HepG2 (cell line): ENCODE data around the gene SPATA21. TPM values are rescaled to one million over a fixed set of nuclear protein-coding genes. Genes with fewer than 3 reads are reported as not detected.

ENCODE experiments used
- CEBPZ ChIP-seq: IDR thresholded peaks from 2 replicates; pipeline ENCODE4 v1.6.1; 2012; ENCODE audit warnings: low read length, improper control_type of control experiment
- DZIP1 ChIP-seq: sonication (generic); formaldehyde crosslinking; IDR thresholded peaks from 2 replicates; pipeline ENCODE4 v1.5.0; 2020; ENCODE audit warnings: mild to moderate bottlenecking, missing genetic modification reagents
- FIP1L1 ChIP-seq: fragments of 200-400 bp; formaldehyde crosslinking; IDR thresholded peaks from 2 replicates; pipeline ENCODE4 v1.6.1; 2018; ENCODE audit warnings: low read depth, mild to moderate bottlenecking, low read length, moderate library complexity, borderline replicate concordance; ENCODE audit not compliant: insufficient read depth
- PAX8 ChIP-seq: sonication (generic); formaldehyde crosslinking; IDR thresholded peaks from 2 replicates; pipeline ENCODE4 v1.8.0; 2022; ENCODE audit warnings: mild to moderate bottlenecking, missing genetic modification reagents, borderline replicate concordance
- SKIL ChIP-seq: sonication (generic); formaldehyde crosslinking; IDR thresholded peaks from 2 replicates; pipeline ENCODE4 v1.8.0; 2022; ENCODE audit warnings: missing genetic modification reagents, mild to moderate bottlenecking, moderate library complexity, borderline replicate concordance
- SOX13 ChIP-seq, 3 experiments: fragments of 450-650 bp in 1 of 3; sonication (generic) in 1 of 3; formaldehyde crosslinking in 1 of 3; IDR thresholded peaks in 2 of 3; conservative IDR thresholded peaks in 1 of 3; 2 replicates each; pipeline versions ENCODE4 v1.5.0 to v1.6.1; 2016 to 2020; ENCODE audit warnings: antibody characterized with exemption in 1 of 3, mild to moderate bottlenecking in 1 of 3, missing compliant biosample characterization in 1 of 3, missing genetic modification reagents in 1 of 3, moderate library complexity in 1 of 3
- ZNF18 ChIP-seq: sonication (generic); formaldehyde crosslinking; IDR thresholded peaks from 2 replicates; pipeline ENCODE4 v1.8.0; 2022; ENCODE audit warnings: mild to moderate bottlenecking, missing genetic modification reagents; ENCODE audit not compliant: insufficient replicate concordance
- ZNF543 ChIP-seq: sonication (generic); formaldehyde crosslinking; IDR thresholded peaks from 2 replicates; pipeline ENCODE4 v1.4.0; 2020; ENCODE audit warnings: mild to moderate bottlenecking, missing genetic modification reagents
- polyA plus RNA-seq, 8 experiments: library from polyadenylated mRNA; depleted of rRNA in 3 of 8; stranded (reverse) in 7 of 8; unstranded in 1 of 8; fragments of >200 nt; fragmentation: Illumina TruSeq in 4 of 8; extraction: Trizol in 4 of 8; gene quantifications; 2 replicates each; pipeline versions ENCODE4 v1.2.1 to v1.2.3, GENCODE V29; 2011 to 2016; ENCODE audit warnings: low read depth in 4 of 8, missing spikeins in 1 of 8, mixed read lengths in 1 of 8; ENCODE audit not compliant: insufficient read depth in 1 of 8
- total RNA-seq, 5 experiments: library from RNA; depleted of rRNA; stranded (reverse); fragments of >200 nt; fragmentation: Illumina TruSeq; extraction: Trizol; gene quantifications; 2 replicates each; pipeline ENCODE4 v1.2.3, GENCODE V29; 2016; ENCODE audit warnings: low read depth in 1 of 5
- TF ChIP-seq, protein P1 (sequence below): sonication (generic); formaldehyde crosslinking; IDR thresholded peaks from 2 replicates; pipeline ENCODE4 v1.4.0; 2020; ENCODE audit warnings: missing genetic modification reagents, borderline replicate concordance
- TF ChIP-seq, protein P2 (sequence below): sonication (generic); formaldehyde crosslinking; IDR thresholded peaks from 2 replicates; pipeline ENCODE4 v1.5.1; 2020; ENCODE audit warnings: missing genetic modification reagents, mild to moderate bottlenecking, borderline replicate concordance

SPATA21 gene
- total and polyA plus RNA-seq, 2 of the 13 experiments (the other 11 are each of a cell fraction or from before 2014, with no cell fraction given) = 0.80 to 1.4 TPM

DNA sequence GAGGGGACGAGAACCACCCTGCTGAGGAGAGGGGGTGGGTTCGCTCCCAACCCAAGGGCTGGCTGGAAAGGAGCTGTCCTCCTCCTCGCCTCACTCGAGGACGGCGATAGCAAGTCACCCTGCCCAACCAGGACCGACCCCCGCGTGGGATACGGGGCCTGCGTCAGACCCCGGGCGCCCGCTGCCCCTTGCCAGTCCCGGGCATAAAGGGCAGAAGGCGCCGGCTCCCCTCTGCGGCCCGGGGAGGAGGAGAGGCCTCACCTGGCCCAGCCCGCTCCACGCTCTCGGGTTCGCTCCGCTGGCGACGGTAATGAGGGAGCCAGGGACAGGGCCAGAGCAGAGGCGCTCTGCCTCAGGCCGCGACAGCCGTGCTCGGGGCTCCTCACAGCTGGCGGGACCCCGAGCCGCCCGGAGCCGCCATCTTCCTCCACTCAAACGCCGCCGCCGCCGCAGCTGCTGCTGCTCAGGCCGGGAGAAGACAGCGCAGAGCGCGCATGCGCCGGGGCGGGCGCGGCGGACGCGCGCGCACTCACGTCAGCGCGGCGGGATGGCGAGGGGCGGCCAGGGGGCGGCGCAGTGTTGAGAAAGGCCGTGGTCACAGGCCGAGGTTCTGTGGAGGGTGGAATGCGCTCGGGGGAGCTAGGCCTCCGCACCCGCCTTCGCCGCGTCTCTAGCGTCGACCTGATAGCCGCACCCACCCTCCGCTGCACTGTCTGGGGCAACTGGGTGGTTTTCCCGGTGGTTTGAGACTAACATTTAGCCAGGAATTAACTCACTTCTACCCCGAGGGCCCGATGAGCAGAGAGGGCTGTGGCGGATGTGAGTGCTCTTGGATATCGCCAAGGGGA is 85.0 kb downstream of the SPATA21 start, which contains the start of gene FBXO42 (continued):
- no peak for TF ChIP-seq ZNF18 (CRISPR knock-in tag)
- no peak for TF ChIP-seq SOX13 (IDR thresholded peaks at IDR 0.05)
- TF ChIP-seq SOX13 (CRISPR knock-in tag; conservative IDR thresholded peaks at IDR 0.05 in 1 of 2, IDR thresholded peaks at IDR 0.05 in 1 of 2) = peak in 1 of 2 experiments; percentile 37; a peak in 1 of 4 replicates
- peak; percentile 29; the same call in 1 of the 2 replicates for TF ChIP-seq DZIP1
- 0 out of 2 replicates have a peak, but pooled peaks have one; percentile 25 for TF ChIP-seq PAX8
- peak; percentile 92 for TF ChIP-seq ZNF543 (CRISPR knock-in tag)
- no peak for TF ChIP-seq CEBPZ
- TF ChIP-seq, protein P1, sequence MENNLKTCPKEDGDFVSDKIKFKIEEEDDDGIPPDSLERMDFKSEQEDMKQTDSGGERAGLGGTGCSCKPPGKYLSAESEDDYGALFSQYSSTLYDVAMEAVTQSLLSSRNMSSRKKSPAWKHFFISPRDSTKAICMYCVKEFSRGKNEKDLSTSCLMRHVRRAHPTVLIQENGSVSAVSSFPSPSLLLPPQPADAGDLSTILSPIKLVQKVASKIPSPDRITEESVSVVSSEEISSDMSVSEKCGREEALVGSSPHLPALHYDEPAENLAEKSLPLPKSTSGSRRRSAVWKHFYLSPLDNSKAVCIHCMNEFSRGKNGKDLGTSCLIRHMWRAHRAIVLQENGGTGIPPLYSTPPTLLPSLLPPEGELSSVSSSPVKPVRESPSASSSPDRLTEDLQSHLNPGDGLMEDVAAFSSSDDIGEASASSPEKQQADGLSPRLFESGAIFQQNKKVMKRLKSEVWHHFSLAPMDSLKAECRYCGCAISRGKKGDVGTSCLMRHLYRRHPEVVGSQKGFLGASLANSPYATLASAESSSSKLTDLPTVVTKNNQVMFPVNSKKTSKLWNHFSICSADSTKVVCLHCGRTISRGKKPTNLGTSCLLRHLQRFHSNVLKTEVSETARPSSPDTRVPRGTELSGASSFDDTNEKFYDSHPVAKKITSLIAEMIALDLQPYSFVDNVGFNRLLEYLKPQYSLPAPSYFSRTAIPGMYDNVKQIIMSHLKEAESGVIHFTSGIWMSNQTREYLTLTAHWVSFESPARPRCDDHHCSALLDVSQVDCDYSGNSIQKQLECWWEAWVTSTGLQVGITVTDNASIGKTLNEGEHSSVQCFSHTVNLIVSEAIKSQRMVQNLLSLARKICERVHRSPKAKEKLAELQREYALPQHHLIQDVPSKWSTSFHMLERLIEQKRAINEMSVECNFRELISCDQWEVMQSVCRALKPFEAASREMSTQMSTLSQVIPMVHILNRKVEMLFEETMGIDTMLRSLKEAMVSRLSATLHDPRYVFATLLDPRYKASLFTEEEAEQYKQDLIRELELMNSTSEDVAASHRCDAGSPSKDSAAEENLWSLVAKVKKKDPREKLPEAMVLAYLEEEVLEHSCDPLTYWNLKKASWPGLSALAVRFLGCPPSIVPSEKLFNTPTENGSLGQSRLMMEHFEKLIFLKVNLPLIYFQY (CRISPR knock-in tag) = no peak
- TF ChIP-seq SKIL (CRISPR knock-in tag) = no peak
- TF ChIP-seq, protein P2, sequence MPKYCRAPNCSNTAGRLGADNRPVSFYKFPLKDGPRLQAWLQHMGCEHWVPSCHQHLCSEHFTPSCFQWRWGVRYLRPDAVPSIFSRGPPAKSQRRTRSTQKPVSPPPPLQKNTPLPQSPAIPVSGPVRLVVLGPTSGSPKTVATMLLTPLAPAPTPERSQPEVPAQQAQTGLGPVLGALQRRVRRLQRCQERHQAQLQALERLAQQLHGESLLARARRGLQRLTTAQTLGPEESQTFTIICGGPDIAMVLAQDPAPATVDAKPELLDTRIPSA = no peak; the same call in 1 of the 2 replicates
- TF ChIP-seq FIP1L1 = no peak
